Measurements from ENCODE around the gene MYL6B. TPM values are rescaled to one million over a fixed set of nuclear protein-coding genes. Genes with fewer than 3 reads are reported as not detected.

The MYL6B gene
- total and polyA plus RNA-seq, 2 donors (not counting 3 experiments of a cell fraction or from before 2014, with no cell fraction given): 135 to 185 TPM

GRCh38 chr12:56159482-56160192, 7.2 kb downstream of the MYL6B start:
- Histone ChIP-seq H3K4me2 (ENCODE audit: insufficient read depth, low read length) (peak overlapping the region; percentile 96), H2AFZ (ENCODE audit: low read depth, low read length) (no peak overlapping the region), H3K4me3 (replicated peaks in 1 of 3; ENCODE audit: insufficient read depth in 1 of 3, low read depth in 1 of 3, low read length in 3 of 3) (peak overlapping the region; percentile 78 to 98 (median 91)), H3K9me3 (replicated peaks; ENCODE audit: control insufficient read depth, insufficient read depth, low read length) (no peaks in the 10 kb centered on the region), H4K20me1 (replicated peaks; ENCODE audit: control insufficient read depth, extremely low read depth, insufficient read depth, low read length) (no peaks in the 10 kb centered on the region), H3K9me1 (replicated peaks; ENCODE audit: control insufficient read depth, extremely low read depth, insufficient read depth, low read length) (no peaks in the 10 kb centered on the region), H3K79me2 (ENCODE audit: control insufficient read depth, insufficient read depth, low read length) (peaks cover 33% of the 10 kb centered on the region), H3K9ac (replicated peaks; ENCODE audit: extremely low read depth, insufficient read depth, low read length) (peak overlapping the region; percentile 96), H3K4me1 (ENCODE audit: control insufficient read depth, extremely low read depth, insufficient read depth, low read length) (peaks cover 22% of the 10 kb centered on the region), H3K36me3 (ENCODE audit: control insufficient read depth in 2 of 2, extremely low read depth in 1 of 2, insufficient read depth in 2 of 2, low read length in 2 of 2) (peaks cover 18 to 36% of the 10 kb centered on the region in 2 experiments), H3K27me3 (ENCODE audit: control insufficient read depth in 2 of 2, insufficient read depth in 2 of 2, low read length in 2 of 2) (no peaks in the 10 kb centered on the region), H3K27ac (ENCODE audit: insufficient read depth, low read depth, low read length) (peak overlapping the region; percentile 87)
- TSS peak; percentile 53 for BruUV-seq (replicated peaks)
- intact Hi-C loops (cut with micrococcal nuclease): loop anchor here (1.0 kb wide), 2 partner anchors 33 to 40 kb away; no protein-coding TSS in a partner anchor
- peak; percentile 42 for FAIRE-seq
- DNase-seq (ENCODE audit: low read depth, low spot score): peak; percentile 21
- TF ChIP-seq EZH2 (IDR thresholded peaks at IDR 0.05; ENCODE audit: borderline replicate concordance, low read depth, low read length, severe bottlenecking) (no peak), POLR2A (IDR thresholded peaks at IDR 0.05; ENCODE audit: low read depth, low read length) (no peak), MYC (IDR thresholded peaks at IDR 0.05; ENCODE audit: low read depth, low read length) (no peak), GATA2 (IDR thresholded peaks at IDR 0.05; ENCODE audit: insufficient read depth, insufficient read length, low read depth, low read length) (no peak), MAX (IDR thresholded peaks at IDR 0.05; ENCODE audit: insufficient read depth, insufficient read length) (no peak), FOS (IDR thresholded peaks at IDR 0.05; ENCODE audit: borderline replicate concordance, insufficient read depth, low read length) (no peak), CTCF (IDR thresholded peaks at IDR 0.05; ENCODE audit: extremely low read depth in 1 of 2, insufficient read depth in 1 of 2, low read depth in 1 of 2, low read length in 2 of 2) (no peak), POLR2AphosphoS5 (IDR thresholded peaks at IDR 0.05; ENCODE audit: insufficient read depth, low read depth, low read length) (no peak), JUN (IDR thresholded peaks at IDR 0.05; ENCODE audit: borderline replicate concordance, insufficient read depth, insufficient read length, low read depth) (no peak)
- dilution Hi-C loops (cut with MboI; ENCODE audit: extremely low pct_ligation_motif_present, low sequenced_read_pairs): no loop called here
- POLR2A ChIA-PET: interaction anchor here (1.3 to 2.2 kb wide), 4 partner anchors 10 to 33 kb away, joined by 3 to 38 read pairs (median 10); partner anchors contain the start of gene ESYT1
- CTCF ChIA-PET: interaction anchor here (2.1 kb wide), 2 partner anchors 30 to 32 kb away, joined by 14 to 17 read pairs; partner anchors contain the start of genes ESYT1 and SMARCC2
